Effector CD4-positive, alpha-beta T cell (primary cell): ENCODE data around the gene RNASEL.
"Not testable (repeated sequence)": the region's sequence is repeated elsewhere in the genome, so short reads cannot be mapped to it uniquely, and the experiment has no call there.

Experiments used
- DNase-seq: peaks from one replicate; pipeline ENCODE4 v3.0.0-alpha.2; 2020

Gene RNASEL

GRCh38 chr1:182560392-182560984 lies 28.6 kb downstream of the RNASEL start:
- no peak for DNase-seq

GRCh38 chr1:182556279-182556678 lies 32.8 kb downstream of the RNASEL start:
- DNase-seq, result no peak

GRCh38 chr1:182555493-182555892 lies 33.6 kb downstream of the RNASEL start:
- DNase-seq, result no peak

- DNase-seq, result no peak
Observed at GRCh38 chr1:182552527-182552926, 36.5 kb downstream of the RNASEL start.

- no peak for DNase-seq
Observed at GRCh38 chr1:182549811-182550210, 39.2 kb downstream of the RNASEL start.

- no peak for DNase-seq
Observed at GRCh38 chr1:182549346-182549745, 39.7 kb downstream of the RNASEL start.

- DNase-seq, result no peak
Observed at GRCh38 chr1:182533896-182534295, 55.2 kb downstream of the RNASEL start.

- not testable (repeated sequence) for DNase-seq
Observed at GRCh38 chr1:182528206-182528605, 60.9 kb downstream of the RNASEL start.

GRCh38 chr1:182527680-182528079 lies 61.4 kb downstream of the RNASEL start:
- no peak for DNase-seq

GRCh38 chr1:182525342-182525741 lies 63.7 kb downstream of the RNASEL start:
- DNase-seq, result no peak
